PFSK-1 (cell line): Measurements from ENCODE around the gene HLA-A.

ENCODE experiments used
- POLR2AphosphoS5 ChIP-seq: IDR thresholded peaks from 2 replicates; pipeline ENCODE4 v1.6.1; 2012; ENCODE audit warnings: low read depth, mild to moderate bottlenecking, control low read depth, low read length, moderate library complexity
- SIN3A ChIP-seq: IDR thresholded peaks from 2 replicates; pipeline ENCODE4 v1.6.1; 2012; ENCODE audit warnings: mild to moderate bottlenecking, low read length, moderate library complexity, borderline replicate concordance; ENCODE audit not compliant: insufficient read depth
- TAF1 ChIP-seq: IDR thresholded peaks from 2 replicates; pipeline ENCODE4 v1.6.1; 2012; ENCODE audit warnings: low read length, control low read depth, borderline replicate concordance; ENCODE audit not compliant: insufficient read depth
- TF ChIP-seq, protein P1 (sequence below), 2 experiments: IDR thresholded peaks; 2 replicates each; pipeline versions ENCODE4 v1.6.1 to v1.8.0; 2011 to 2012; ENCODE audit warnings: low read depth in 2 of 2, low read length in 2 of 2, control low read depth in 1 of 2, inconsistent platforms in 1 of 2, mild to moderate bottlenecking in 1 of 2, moderate library complexity in 1 of 2; ENCODE audit not compliant: insufficient read depth in 1 of 2

DNA sequence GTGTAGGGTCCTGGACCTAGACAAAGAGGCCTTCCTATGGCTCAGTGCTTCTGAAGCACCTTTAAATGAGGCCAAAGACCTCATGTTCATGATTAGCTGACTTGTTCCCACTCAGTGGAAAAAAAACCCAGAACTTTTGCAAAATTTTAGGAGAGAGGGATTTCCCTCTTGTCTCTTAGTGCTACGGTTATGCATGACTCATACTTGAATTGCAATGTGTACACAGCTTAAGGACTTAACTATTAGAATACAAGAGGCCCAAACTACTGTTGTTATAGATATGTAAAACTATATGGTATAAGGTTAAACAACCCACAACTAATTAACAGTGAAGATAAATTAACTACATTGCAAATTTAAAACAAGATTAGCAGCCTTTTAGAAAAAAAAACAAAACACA, 32.3 kb upstream of the HLA-A start:
- TF ChIP-seq POLR2AphosphoS5 (no peak), TAF1 (no peak), SIN3A (no peak)
- TF ChIP-seq, protein P1, sequence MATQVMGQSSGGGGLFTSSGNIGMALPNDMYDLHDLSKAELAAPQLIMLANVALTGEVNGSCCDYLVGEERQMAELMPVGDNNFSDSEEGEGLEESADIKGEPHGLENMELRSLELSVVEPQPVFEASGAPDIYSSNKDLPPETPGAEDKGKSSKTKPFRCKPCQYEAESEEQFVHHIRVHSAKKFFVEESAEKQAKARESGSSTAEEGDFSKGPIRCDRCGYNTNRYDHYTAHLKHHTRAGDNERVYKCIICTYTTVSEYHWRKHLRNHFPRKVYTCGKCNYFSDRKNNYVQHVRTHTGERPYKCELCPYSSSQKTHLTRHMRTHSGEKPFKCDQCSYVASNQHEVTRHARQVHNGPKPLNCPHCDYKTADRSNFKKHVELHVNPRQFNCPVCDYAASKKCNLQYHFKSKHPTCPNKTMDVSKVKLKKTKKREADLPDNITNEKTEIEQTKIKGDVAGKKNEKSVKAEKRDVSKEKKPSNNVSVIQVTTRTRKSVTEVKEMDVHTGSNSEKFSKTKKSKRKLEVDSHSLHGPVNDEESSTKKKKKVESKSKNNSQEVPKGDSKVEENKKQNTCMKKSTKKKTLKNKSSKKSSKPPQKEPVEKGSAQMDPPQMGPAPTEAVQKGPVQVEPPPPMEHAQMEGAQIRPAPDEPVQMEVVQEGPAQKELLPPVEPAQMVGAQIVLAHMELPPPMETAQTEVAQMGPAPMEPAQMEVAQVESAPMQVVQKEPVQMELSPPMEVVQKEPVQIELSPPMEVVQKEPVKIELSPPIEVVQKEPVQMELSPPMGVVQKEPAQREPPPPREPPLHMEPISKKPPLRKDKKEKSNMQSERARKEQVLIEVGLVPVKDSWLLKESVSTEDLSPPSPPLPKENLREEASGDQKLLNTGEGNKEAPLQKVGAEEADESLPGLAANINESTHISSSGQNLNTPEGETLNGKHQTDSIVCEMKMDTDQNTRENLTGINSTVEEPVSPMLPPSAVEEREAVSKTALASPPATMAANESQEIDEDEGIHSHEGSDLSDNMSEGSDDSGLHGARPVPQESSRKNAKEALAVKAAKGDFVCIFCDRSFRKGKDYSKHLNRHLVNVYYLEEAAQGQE (IDR thresholded peaks at IDR 0.05; ENCODE audit: insufficient read depth in 1 of 2, low read depth in 2 of 2, low read length in 2 of 2) = no peak
